Epidermal melanocyte (primary cell): ENCODE results near the gene ACTL8.

ENCODE experiments used
- DNase-seq: peaks from one replicate; pipeline ENCODE4 v3.0.0; 2011; ENCODE audit warnings: low spot score; ENCODE audit not compliant: insufficient read length

ACTL8 gene

GRCh38 chr1:17874710-17875109 lies 119.6 kb downstream of the ACTL8 start:
- DNase-seq: peak; percentile 52

- DNase-seq: no peak
These were observed 120.2 kb downstream of the ACTL8 start for GRCh38 chr1:17875171-17875881.

- no peak for DNase-seq
These were observed 120.7 kb downstream of the ACTL8 start for GRCh38 chr1:17875882-17876280.
